Cardiac muscle cell (in vitro differentiated cells and primary cell): ENCODE results near the gene SLC52A1. TPM values are rescaled to one million over a fixed set of nuclear protein-coding genes. Genes with fewer than 3 reads are reported as not detected.
"Not testable (repeated sequence)": the region's sequence is repeated elsewhere in the genome, so short reads cannot be mapped to it uniquely, and the experiment has no call there.

ENCODE experiments used
- DNase-seq, 2 donors: peaks; one replicate each; pipeline versions ENCODE4 v3.0.0 to v3.0.0-alpha.2; 2010 to 2017; ENCODE audit warnings: low read depth in 1 of 2, low spot score in 1 of 2
- H3K27ac ChIP-seq: fragments of 200-600 bp; sonication (generic); 2 replicates; pipeline ENCODE4 v1.5.1; 2016
- H3K27me3 ChIP-seq: fragments of 200-600 bp; sonication (generic); 2 replicates; pipeline ENCODE4 v1.6.0; 2016; ENCODE audit warnings: control low read depth
- H3K36me3 ChIP-seq: fragments of 200-600 bp; sonication (generic); 2 replicates; pipeline ENCODE4 v1.5.1; 2016; ENCODE audit warnings: control low read depth
- H3K4me1 ChIP-seq: fragments of 200-600 bp; sonication (generic); 2 replicates; pipeline ENCODE4 v1.8.1; 2017; ENCODE audit warnings: low read depth, mild to moderate bottlenecking, mixed run types
- H3K4me3 ChIP-seq: fragments of 200-600 bp; sonication (generic); 2 replicates; pipeline ENCODE4 v1.5.1; 2016; ENCODE audit warnings: mild to moderate bottlenecking
- H3K9me3 ChIP-seq: fragments of 200-600 bp; sonication (generic); 2 replicates; pipeline ENCODE4 v1.5.1; 2017; ENCODE audit warnings: low read depth, mild to moderate bottlenecking, control low read depth
- CTCF ChIP-seq: IDR thresholded peaks from 2 replicates; pipeline ENCODE4 v1.5.1; 2012; ENCODE audit warnings: low read depth, mild to moderate bottlenecking, low read length
- polyA plus RNA-seq: library from polyadenylated mRNA; unstranded; fragments of >200 nt; fragmentation: Nextera tagmentation; extraction: Ambion mirVana; gene quantifications from 2 replicates; pipeline ENCODE4 v1.2.1, GENCODE V29; 2016
- total RNA-seq: library from RNA; depleted of rRNA; stranded (reverse); fragments of >200 nt; gene quantifications from 2 replicates; pipeline ENCODE4 v1.2.3, GENCODE V29; 2016

The SLC52A1 gene
- total RNA-seq (not detected in 2 replicates), polyA plus RNA-seq (0.16 TPM in 1 of 2 replicates, not detected in the other)

GRCh38 chr17:5035315-5035714, at the start of gene SLC52A1:
Gene SLC52A1 (minus strand): TSS chr17:5035426. CDS start chr17:5034606, 820 bp downstream.
- H3K27ac ChIP-seq: no peak within 1 kb of the TSS
- TF ChIP-seq CTCF: no peak
- H3K4me3 ChIP-seq: no peak within 1 kb of the TSS
- no peaks in the 10 kb centered on the region for H3K36me3 ChIP-seq
- DNase-seq: no peak
- H3K27me3 ChIP-seq: peaks cover 16% of the 10 kb centered on the region
- H3K9me3 ChIP-seq: no peaks in the 10 kb centered on the region
- no peaks in the 10 kb centered on the region for H3K4me1 ChIP-seq

GRCh38 chr17:5080591-5080990, 45.4 kb upstream of the SLC52A1 start:
- H3K4me1 ChIP-seq: no peaks in the 10 kb centered on the region

DNA sequence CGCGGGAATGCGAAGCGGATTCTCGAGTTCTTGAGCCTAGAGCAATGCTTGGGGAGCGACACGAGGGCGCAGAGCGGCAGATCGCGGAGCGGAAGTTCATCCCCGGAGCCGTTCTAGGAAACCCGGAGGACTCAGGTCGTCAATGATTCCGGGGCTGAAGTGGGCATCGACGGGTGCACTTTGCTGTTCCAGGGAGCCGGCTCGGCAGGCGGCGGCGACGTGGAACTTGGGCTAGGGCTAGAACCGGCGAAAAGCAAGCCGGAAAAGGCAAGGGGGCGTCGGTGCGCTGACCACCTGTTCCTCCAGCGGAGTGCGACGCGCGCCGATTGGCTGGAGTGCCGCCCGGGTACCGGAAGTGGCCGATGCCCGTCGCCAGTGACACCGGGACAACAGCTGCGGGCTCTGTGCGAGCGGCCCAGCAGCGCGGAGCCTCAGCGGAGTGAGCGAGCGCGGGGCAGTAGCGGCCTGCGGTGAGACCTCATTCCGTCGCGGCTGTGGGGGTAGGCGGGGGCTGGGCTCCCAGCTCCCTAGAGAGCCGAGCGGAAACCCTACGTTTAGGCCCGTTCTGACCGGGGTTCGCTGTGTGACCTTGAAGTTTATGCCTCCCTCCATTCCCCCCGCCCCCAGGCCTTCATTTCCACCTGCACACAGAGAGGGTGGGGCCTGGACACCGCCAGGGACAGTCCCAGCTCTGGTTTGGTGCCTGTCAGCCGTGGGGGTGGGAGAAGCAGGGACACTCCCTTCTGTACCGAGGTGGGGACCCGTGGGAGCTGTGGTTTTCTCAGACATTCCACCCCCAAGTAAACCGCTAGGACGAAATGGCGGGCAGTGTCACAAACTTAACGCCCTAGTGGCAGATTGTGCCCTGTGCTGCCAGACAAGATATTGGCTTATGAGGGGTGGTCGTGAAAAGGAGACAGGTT, 43.1 kb upstream of the SLC52A1 start, which contains the start of gene ZFP3:
TSS of gene ZFP3 (plus strand) at position 362 of the 923 bp plus-strand sequence. CDS start 13,038 bp downstream, outside the sequence.
- no peaks in the 10 kb centered on the region for H3K27me3 ChIP-seq
- DNase-seq: peak; percentile 29 to 87

More at GRCh38 chr17:5080591-5080990, 45.4 kb upstream of the SLC52A1 start:
- Histone ChIP-seq H3K36me3 (no peaks in the 10 kb centered on the region), H3K9me3 (no peaks in the 10 kb centered on the region), H3K27ac (no peak overlapping the region), H3K27me3 (no peaks in the 10 kb centered on the region), H3K4me3 (no peak overlapping the region)
- no peak for TF ChIP-seq CTCF
- no peak for DNase-seq

GRCh38 chr17:5077781-5078105, 42.5 kb upstream of the SLC52A1 start:
- Histone ChIP-seq H3K9me3 (no peaks in the 10 kb centered on the region), H3K4me1 (no peaks in the 10 kb centered on the region), H3K27me3 (no peaks in the 10 kb centered on the region), H3K27ac (no peak overlapping the region), H3K36me3 (no peaks in the 10 kb centered on the region), H3K4me3 (no peak overlapping the region)
- DNase-seq: no peak
- TF ChIP-seq CTCF: no peak

More for the DNA sequence above, 43.1 kb upstream of the SLC52A1 start, which contains the start of gene ZFP3:
- no peaks in the 10 kb centered on the region for H3K36me3 ChIP-seq
- no peak within 1 kb of the TSS for H3K27ac ChIP-seq
- TF ChIP-seq CTCF: peak; percentile 5
- no peaks in the 10 kb centered on the region for H3K4me1 ChIP-seq
- peak within 1 kb of the TSS; percentile 14 for H3K4me3 ChIP-seq
- H3K9me3 ChIP-seq: no peaks in the 10 kb centered on the region

- not testable (repeated sequence) for H3K4me3 ChIP-seq, H3K27me3 ChIP-seq, DNase-seq
Measured at GRCh38 chr17:5077275-5077674, 42.0 kb upstream of the SLC52A1 start.

GRCh38 chr17:5075472-5075871, 40.2 kb upstream of the SLC52A1 start:
- not testable (repeated sequence) for DNase-seq, H3K9me3 ChIP-seq, H3K36me3 ChIP-seq, H3K4me3 ChIP-seq, H3K27me3 ChIP-seq, H3K27ac ChIP-seq, H3K4me1 ChIP-seq

More at GRCh38 chr17:5077275-5077674, 42.0 kb upstream of the SLC52A1 start:
- H3K9me3 ChIP-seq, H3K36me3 ChIP-seq, H3K4me1 ChIP-seq, H3K27ac ChIP-seq: not testable (repeated sequence)
